B cell (primary cell): ENCODE results near the gene GDI2. TPM values are rescaled to one million over a fixed set of nuclear protein-coding genes. Genes with fewer than 3 reads are reported as not detected.

Source experiments
- ATAC-seq: fragments of 200-7000 bp; cut with Tn5 transposase; one replicate; pipeline ENCODE4 v1.10.0; 2021; ENCODE audit warnings: low read depth, mild to moderate bottlenecking, moderate number of reproducible peaks, moderate library complexity
- CTCF ChIA-PET: fragments of 350-600 bp; sonication (Branson Sonifier 250); formaldehyde crosslinking; loops from one replicate; lab custom pipeline; 2021; ENCODE audit warnings: antibody characterized with exemption, inconsistent platforms; lab: Charles Lee
- POLR2A ChIA-PET: fragments of 350-600 bp; sonication (Branson Sonifier 250); formaldehyde crosslinking; loops from one replicate; lab custom pipeline; 2021; ENCODE audit warnings: antibody characterized with exemption; lab: Charles Lee
- DNase-seq: peaks from one replicate; pipeline ENCODE4 v3.0.0; 2013
- H2AFZ ChIP-seq: 2 replicates; pipeline ENCODE4 v1.6.1; 2012; ENCODE audit warnings: mild to moderate bottlenecking, low read depth, low read length; ENCODE audit not compliant: insufficient read depth, poor library complexity, severe bottlenecking
- H3K27ac ChIP-seq, 2 donors: 1 replicate in 1 of 2; 2 replicates in 1 of 2; pipeline ENCODE4 v1.5.1; 2012 to 2013; ENCODE audit warnings: low read length in 2 of 2, mild to moderate bottlenecking in 2 of 2, moderate library complexity in 1 of 2
- H3K27me3 ChIP-seq, 4 experiments: fragments of 200-600 bp in 1 of 4; sonication (generic) in 1 of 4; replicated peaks in 1 of 4; 1 replicate in 2 of 4; 2 replicates in 2 of 4; pipeline versions ENCODE4 v1.6.1 to v1.7.0; 2013 to 2016; ENCODE audit warnings: low read length in 3 of 4, mild to moderate bottlenecking in 2 of 4, mixed read lengths in 1 of 4, moderate library complexity in 1 of 4; ENCODE audit not compliant: insufficient read depth in 4 of 4, control insufficient read depth in 3 of 4; ENCODE audit errors: control extremely low read depth in 1 of 4
- H3K36me3 ChIP-seq, 2 experiments: replicated peaks in 1 of 2; 1 replicate in 1 of 2; 2 replicates in 1 of 2; pipeline versions ENCODE4 v1.6.1 to v1.7.1; 2013; ENCODE audit warnings: low read length in 1 of 2; ENCODE audit not compliant: insufficient read depth in 2 of 2, control insufficient read depth in 1 of 2; ENCODE audit errors: control extremely low read depth in 1 of 2, extremely low read depth in 1 of 2
- H3K4me1 ChIP-seq, 2 donors: fragments of 200-600 bp in 1 of 2; sonication (generic) in 1 of 2; 1 replicate in 1 of 2; 2 replicates in 1 of 2; pipeline versions ENCODE4 v1.5.1 to v1.6.1; 2013 to 2017; ENCODE audit warnings: low read length in 2 of 2; ENCODE audit not compliant: control insufficient read depth in 2 of 2, insufficient read depth in 2 of 2
- H3K4me2 ChIP-seq: replicated peaks from 2 replicates; pipeline ENCODE3; 2012; ENCODE audit warnings: mild to moderate bottlenecking, low read depth, low read length; ENCODE audit not compliant: poor library complexity, severe bottlenecking
- H3K4me3 ChIP-seq, 5 experiments: fragments of 200-600 bp in 1 of 5; sonication (generic) in 1 of 5; 1 replicate in 3 of 5; 2 replicates in 2 of 5; pipeline versions ENCODE4 v1.5.1 to v1.7.0; 2011 to 2016; ENCODE audit warnings: low read length in 4 of 5, mild to moderate bottlenecking in 4 of 5, low read depth in 2 of 5, control low read depth in 1 of 5, moderate library complexity in 1 of 5; ENCODE audit not compliant: insufficient read depth in 1 of 5; ENCODE audit errors: control extremely low read depth in 1 of 5, extremely low read depth in 1 of 5
- H3K79me2 ChIP-seq: fragments of 200-600 bp; sonication (generic); one replicate; pipeline ENCODE4 v1.6.0; 2016; ENCODE audit warnings: low read length; ENCODE audit not compliant: control insufficient read depth, insufficient read depth
- H3K9ac ChIP-seq: fragments of 200-600 bp; sonication (generic); 2 replicates; pipeline ENCODE4 v1.6.1; 2017; ENCODE audit warnings: mild to moderate bottlenecking, low read length, moderate library complexity
- H3K9me3 ChIP-seq, 3 donors: one replicate each; pipeline versions ENCODE4 v1.6.1 to v1.7.1; 2013; ENCODE audit warnings: low read length in 2 of 3; ENCODE audit not compliant: control insufficient read depth in 2 of 3, insufficient read depth in 1 of 3; ENCODE audit errors: control extremely low read depth in 1 of 3
- H4K20me1 ChIP-seq: 2 replicates; pipeline ENCODE4 v1.6.0; 2012; ENCODE audit warnings: mild to moderate bottlenecking, low read length; ENCODE audit not compliant: insufficient read depth, control insufficient read depth, poor library complexity, severe bottlenecking
- H3K27ac Mint-ChIP-seq: one replicate; pipeline ENCODE4 v1.8.0; 2021; ENCODE audit warnings: mixed read lengths
- H3K27me3 Mint-ChIP-seq: one replicate; pipeline ENCODE4 v1.8.0; 2021; ENCODE audit warnings: mixed read lengths
- H3K4me1 Mint-ChIP-seq: one replicate; pipeline ENCODE4 v1.8.0; 2021; ENCODE audit warnings: mixed read lengths
- H3K4me3 Mint-ChIP-seq: one replicate; pipeline ENCODE4 v1.8.0; 2021; ENCODE audit warnings: mixed read lengths
- H3K9me3 Mint-ChIP-seq: one replicate; pipeline ENCODE4 v1.8.0; 2022; ENCODE audit warnings: mixed read lengths; ENCODE audit not compliant: insufficient read depth
- EZH2 ChIP-seq: IDR thresholded peaks from 2 replicates; pipeline ENCODE4 v1.6.1; 2012; ENCODE audit warnings: borderline replicate concordance, low read depth, mild to moderate bottlenecking, moderate library complexity, low read length; ENCODE audit not compliant: insufficient read depth, poor library complexity, severe bottlenecking
- WGBS: methylation state at CpG from one replicate; pipeline ENCODE4 v1.1.5; 2013; ENCODE audit warnings: missing lambda C conversion rate; ENCODE audit not compliant: insufficient coverage; 5-methylcytosine and 5-hydroxymethylcytosine counted together
- intact Hi-C: fragments of 100-400 bp; cut with micrococcal nuclease; formaldehyde crosslinking; loops from one replicate; pipeline ENCODE4 v1.10.0; 2022
- polyA plus RNA-seq: library from polyadenylated mRNA; depleted of rRNA; stranded (reverse); fragments of >200 nt; gene quantifications from 2 replicates; pipeline ENCODE4 v1.2.3, GENCODE V29; 2012
- total RNA-seq, 2 donors: library from RNA; stranded (reverse); fragments of 120-200 nt in 1 of 2; gene quantifications; 1 replicate in 1 of 2; 2 replicates in 1 of 2; pipeline versions ENCODE4 v1.2.3 to v1.2.4, GENCODE V29; 2013 to 2022
- TF ChIP-seq, protein P1 (sequence below): fragments of 200-600 bp; IDR thresholded peaks from one replicate; pipeline ENCODE4 v1.8.0; 2022; ENCODE audit warnings: antibody characterized with exemption, mild to moderate bottlenecking

Gene GDI2
- total and polyA plus RNA-seq, 2 donors (not counting 1 experiment from before 2014, with no cell fraction given), result 91.1 to 187 TPM

DNA sequence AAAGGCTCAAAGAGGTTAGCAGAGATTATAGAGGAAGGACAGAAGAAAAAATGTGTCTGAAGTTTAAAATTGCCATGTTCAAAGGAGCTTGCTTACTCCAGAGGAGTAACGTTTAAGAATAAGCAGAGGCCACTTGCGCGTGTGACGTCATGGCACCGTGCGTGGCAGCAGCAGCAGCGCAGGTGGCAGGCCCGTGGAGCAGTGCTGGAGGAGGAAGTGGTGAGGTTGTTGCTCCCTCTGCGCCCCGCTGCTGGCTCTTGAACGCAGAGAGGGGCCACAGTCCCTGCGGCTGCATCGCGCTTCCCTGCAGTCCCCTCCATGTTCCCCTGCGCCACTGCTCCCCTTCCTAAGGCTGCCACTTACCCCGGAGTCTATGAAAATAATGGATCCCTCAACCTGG lies 37.5 kb downstream of the GDI2 start:
- no peak overlapping the region for H3K9ac ChIP-seq
- H3K79me2 ChIP-seq, result peaks cover 90% of the 10 kb centered on the region
- peak; percentile 94 for ATAC-seq
- H3K4me1 ChIP-seq, result peaks cover 10 to 28% of the 10 kb centered on the region in 2 donors
- H3K27me3 ChIP-seq, result no peaks in the 10 kb centered on the region
- Mint-ChIP-seq H3K4me3 (peak overlapping the region; percentile 9), H3K9me3 (no peaks in the 10 kb centered on the region), H3K27me3 (no peaks in the 10 kb centered on the region), H3K27ac (peak overlapping the region; percentile 89), H3K4me1 (peaks cover 47% of the 10 kb centered on the region)
- intact Hi-C loops, result loop anchor here (5.0 kb wide), 1 partner anchor 37 kb away; the partner anchor contains the start of gene GDI2
- H3K27ac ChIP-seq, result peak overlapping the region; percentile 47 to 61
- POLR2A ChIA-PET, result no interaction called here
- peaks cover 0 to 65% of the 10 kb centered on the region in 2 experiments for H3K36me3 ChIP-seq
- DNase-seq, result peak; percentile 75
- WGBS, result 49% methylated on average over 16 of the region's 16 CpGs
- H3K4me2 ChIP-seq, result peak overlapping the region; percentile 32
- TF ChIP-seq EZH2, result no peak
- TF ChIP-seq, protein P1, sequence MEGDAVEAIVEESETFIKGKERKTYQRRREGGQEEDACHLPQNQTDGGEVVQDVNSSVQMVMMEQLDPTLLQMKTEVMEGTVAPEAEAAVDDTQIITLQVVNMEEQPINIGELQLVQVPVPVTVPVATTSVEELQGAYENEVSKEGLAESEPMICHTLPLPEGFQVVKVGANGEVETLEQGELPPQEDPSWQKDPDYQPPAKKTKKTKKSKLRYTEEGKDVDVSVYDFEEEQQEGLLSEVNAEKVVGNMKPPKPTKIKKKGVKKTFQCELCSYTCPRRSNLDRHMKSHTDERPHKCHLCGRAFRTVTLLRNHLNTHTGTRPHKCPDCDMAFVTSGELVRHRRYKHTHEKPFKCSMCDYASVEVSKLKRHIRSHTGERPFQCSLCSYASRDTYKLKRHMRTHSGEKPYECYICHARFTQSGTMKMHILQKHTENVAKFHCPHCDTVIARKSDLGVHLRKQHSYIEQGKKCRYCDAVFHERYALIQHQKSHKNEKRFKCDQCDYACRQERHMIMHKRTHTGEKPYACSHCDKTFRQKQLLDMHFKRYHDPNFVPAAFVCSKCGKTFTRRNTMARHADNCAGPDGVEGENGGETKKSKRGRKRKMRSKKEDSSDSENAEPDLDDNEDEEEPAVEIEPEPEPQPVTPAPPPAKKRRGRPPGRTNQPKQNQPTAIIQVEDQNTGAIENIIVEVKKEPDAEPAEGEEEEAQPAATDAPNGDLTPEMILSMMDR, result no peak
- no peak overlapping the region for H3K4me3 ChIP-seq
- H4K20me1 ChIP-seq, result peaks cover 76% of the 10 kb centered on the region
- peak overlapping the region; percentile 0 for H2AFZ ChIP-seq
- H3K9me3 ChIP-seq, result peaks cover 0 to 4% (median 0%) of the 10 kb centered on the region in 3 donors
- CTCF ChIA-PET, result interaction anchor here (1.0 kb wide), 1 partner anchor 102 kb away, joined by 3 read pairs; no protein-coding TSS in a partner anchor

DNA sequence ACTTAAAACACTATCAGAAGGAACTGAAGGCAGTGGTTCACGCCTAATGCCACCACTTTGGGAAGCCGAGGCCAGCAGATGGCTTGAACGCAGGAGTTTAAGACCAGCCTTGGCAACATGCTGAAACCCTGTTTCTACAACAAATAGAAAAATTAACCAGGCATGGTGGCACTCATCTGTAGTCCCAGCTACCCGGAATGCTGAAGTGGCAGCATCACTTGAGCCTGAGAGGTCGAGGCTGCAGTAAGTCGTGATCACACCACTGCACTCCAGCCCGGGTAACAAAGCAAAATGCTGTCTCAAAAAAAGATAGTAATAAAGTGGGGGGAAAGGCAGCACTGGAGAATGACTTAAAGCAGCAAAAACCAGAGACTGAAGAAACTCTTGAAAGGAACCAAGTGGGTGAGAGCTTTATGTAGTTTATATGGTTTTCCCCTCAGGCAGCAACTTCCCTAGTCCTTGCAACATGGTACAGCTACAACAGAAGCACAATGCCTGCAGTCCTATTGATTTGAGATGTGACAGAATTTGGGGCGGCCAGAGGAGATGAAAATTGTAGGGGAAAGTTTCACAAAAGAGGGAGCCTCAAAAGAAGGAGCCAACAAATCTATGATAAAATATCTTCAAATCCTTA lies 38.1 kb downstream of the GDI2 start:
- peak overlapping the region; percentile 47 to 61 for H3K27ac ChIP-seq
- H3K27me3 ChIP-seq, result no peaks in the 10 kb centered on the region

More for the DNA sequence above, 38.1 kb downstream of the GDI2 start:
- peaks cover 89% of the 10 kb centered on the region for H3K79me2 ChIP-seq
- peaks cover 0 to 65% of the 10 kb centered on the region in 2 experiments for H3K36me3 ChIP-seq
- TF ChIP-seq, protein P1, result no peak
- no peak for TF ChIP-seq EZH2
- intact Hi-C loops, result loop anchor here (5.0 kb wide), 1 partner anchor 37 kb away; the partner anchor contains the start of gene GDI2
- H3K9ac ChIP-seq, result no peak overlapping the region
- H3K27ac Mint-ChIP-seq, result peak overlapping the region; percentile 89
- H4K20me1 ChIP-seq, result peaks cover 75% of the 10 kb centered on the region
- peaks cover 10 to 28% of the 10 kb centered on the region in 2 donors for H3K4me1 ChIP-seq
- 97% methylated on average over 7 of the region's 8 CpGs for WGBS
- H2AFZ ChIP-seq, result no peak overlapping the region
- H3K4me1 Mint-ChIP-seq, result peaks cover 42% of the 10 kb centered on the region
- ATAC-seq (no peak), DNase-seq (no peak)
- H3K27me3 Mint-ChIP-seq, result no peaks in the 10 kb centered on the region
- H3K9me3 ChIP-seq, result peaks cover 0 to 4% (median 0%) of the 10 kb centered on the region in 3 donors
- H3K4me3 Mint-ChIP-seq, result peak overlapping the region; percentile 9
- H3K4me3 ChIP-seq, result no peak overlapping the region
- H3K4me2 ChIP-seq, result no peak overlapping the region
- ChIA-PET POLR2A (no interaction called here), CTCF (interaction anchor here (1.0 to 1.3 kb wide), 2 partner anchors 18 to 103 kb away, joined by 3 to 4 read pairs; no protein-coding TSS in a partner anchor)
- no peaks in the 10 kb centered on the region for H3K9me3 Mint-ChIP-seq
